ENCODE measurements around the gene CDH19.

CDH19 gene

DNA sequence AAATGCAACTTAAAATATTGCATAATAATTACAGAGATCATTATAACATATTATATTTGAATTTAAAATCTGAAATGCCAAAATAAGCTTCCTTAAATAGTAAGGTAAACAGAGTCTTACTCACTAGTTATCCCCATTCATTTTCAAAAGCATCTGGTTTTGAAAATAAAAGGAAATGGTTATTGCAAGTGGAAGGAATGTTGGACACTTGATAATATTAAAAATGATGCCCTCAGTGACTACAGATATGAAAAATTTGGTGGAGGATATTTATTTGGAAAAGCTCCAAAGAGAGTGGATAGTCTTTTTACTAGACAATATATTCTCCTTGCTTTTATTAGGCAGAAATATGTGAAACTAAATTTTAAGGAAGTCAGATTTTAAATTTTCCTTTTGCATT, 39.7 kb downstream of the CDH19 start:
- Histone ChIP-seq H3K9ac (ENCODE audit: low read length) (no peak overlapping the region), H3K4me2 (ENCODE audit: low read depth, low read length, poor library complexity, severe bottlenecking) (no peak overlapping the region), H4K20me1 (ENCODE audit: low read depth, low read length) (no peaks in the 10 kb centered on the region), H3K9me2 (replicated peaks; ENCODE audit: insufficient read depth, low read length) (no peaks in the 10 kb centered on the region), H3K36me3 (ENCODE audit: low read length) (no peaks in the 10 kb centered on the region), H3K27me3 (ENCODE audit: low read length) (no peaks in the 10 kb centered on the region), H3K79me2 (ENCODE audit: insufficient read depth, low read length) (no peaks in the 10 kb centered on the region), H3K9me3 (ENCODE audit: insufficient read depth, low read length) (no peaks in the 10 kb centered on the region), H3F3A (ENCODE audit: insufficient read depth) (no peaks in the 10 kb centered on the region), H3K4me3 (ENCODE audit: insufficient read depth, low read length, poor library complexity, severe bottlenecking) (no peak overlapping the region), H3K27ac (ENCODE audit: low read depth, low read length) (no peak overlapping the region), H2AFZ (ENCODE audit: low read depth, low read length, severe bottlenecking) (no peak overlapping the region)
- TF ChIP-seq EZH2phosphoT487 (conservative IDR thresholded peaks at IDR 0.05; ENCODE audit: low read length) (no peak), CTCF (IDR thresholded peaks at IDR 0.05; ENCODE audit: insufficient read depth, low read length, poor library complexity, severe bottlenecking) (no peak)

- no peaks in the 10 kb centered on the region for H3K27me3 ChIP-seq (ENCODE audit: low read length)
- no peak overlapping the region for H3K4me2 ChIP-seq (ENCODE audit: low read depth, low read length, poor library complexity, severe bottlenecking)
- H3F3A ChIP-seq (ENCODE audit: insufficient read depth): no peaks in the 10 kb centered on the region
- TF ChIP-seq EZH2phosphoT487 (conservative IDR thresholded peaks at IDR 0.05; ENCODE audit: low read length) (no peak), CTCF (IDR thresholded peaks at IDR 0.05; ENCODE audit: insufficient read depth, low read length, poor library complexity, severe bottlenecking) (no peak)
- H3K9me2 ChIP-seq (replicated peaks; ENCODE audit: insufficient read depth, low read length): no peaks in the 10 kb centered on the region
- no peak overlapping the region for H3K27ac ChIP-seq (ENCODE audit: low read depth, low read length)
- H3K9ac ChIP-seq (ENCODE audit: low read length): no peak overlapping the region
- no peaks in the 10 kb centered on the region for H4K20me1 ChIP-seq (ENCODE audit: low read depth, low read length)
- no peaks in the 10 kb centered on the region for H3K36me3 ChIP-seq (ENCODE audit: low read length)
- no peaks in the 10 kb centered on the region for H3K9me3 ChIP-seq (ENCODE audit: insufficient read depth, low read length)
- H3K4me3 ChIP-seq (ENCODE audit: insufficient read depth, low read length, poor library complexity, severe bottlenecking): no peak overlapping the region
- no peaks in the 10 kb centered on the region for H3K79me2 ChIP-seq (ENCODE audit: insufficient read depth, low read length)
- H2AFZ ChIP-seq (ENCODE audit: low read depth, low read length, severe bottlenecking): no peak overlapping the region
These were observed 41.6 kb downstream of the CDH19 start for GRCh38 chr18:66562279-66562678.

- TF ChIP-seq CTCF (IDR thresholded peaks at IDR 0.05; ENCODE audit: insufficient read depth, low read length, poor library complexity, severe bottlenecking): no peak
- no peak for TF ChIP-seq EZH2phosphoT487 (conservative IDR thresholded peaks at IDR 0.05; ENCODE audit: low read length)
- no peak overlapping the region for H3K9ac ChIP-seq (ENCODE audit: low read length)
- no peaks in the 10 kb centered on the region for H3K27me3 ChIP-seq (ENCODE audit: low read length)
- H3K4me2 ChIP-seq (ENCODE audit: low read depth, low read length, poor library complexity, severe bottlenecking): no peak overlapping the region
- no peaks in the 10 kb centered on the region for H4K20me1 ChIP-seq (ENCODE audit: low read depth, low read length)
- no peaks in the 10 kb centered on the region for H3K79me2 ChIP-seq (ENCODE audit: insufficient read depth, low read length)
- no peaks in the 10 kb centered on the region for H3F3A ChIP-seq (ENCODE audit: insufficient read depth)
- no peaks in the 10 kb centered on the region for H3K36me3 ChIP-seq (ENCODE audit: low read length)
- no peak overlapping the region for H2AFZ ChIP-seq (ENCODE audit: low read depth, low read length, severe bottlenecking)
- no peak overlapping the region for H3K4me3 ChIP-seq (ENCODE audit: insufficient read depth, low read length, poor library complexity, severe bottlenecking)
- no peaks in the 10 kb centered on the region for H3K9me2 ChIP-seq (replicated peaks; ENCODE audit: insufficient read depth, low read length)
- no peaks in the 10 kb centered on the region for H3K9me3 ChIP-seq (ENCODE audit: insufficient read depth, low read length)
- H3K27ac ChIP-seq (ENCODE audit: low read depth, low read length): no peak overlapping the region
These were observed 43.8 kb downstream of the CDH19 start for GRCh38 chr18:66560094-66560493.

GRCh38 chr18:66558773-66559172, 45.1 kb downstream of the CDH19 start:
- Histone ChIP-seq H3K79me2 (ENCODE audit: insufficient read depth, low read length) (no peaks in the 10 kb centered on the region), H3K27me3 (ENCODE audit: low read length) (no peaks in the 10 kb centered on the region), H4K20me1 (ENCODE audit: low read depth, low read length) (no peaks in the 10 kb centered on the region), H3K36me3 (ENCODE audit: low read length) (no peaks in the 10 kb centered on the region), H3F3A (ENCODE audit: insufficient read depth) (no peaks in the 10 kb centered on the region), H3K9me2 (replicated peaks; ENCODE audit: insufficient read depth, low read length) (no peaks in the 10 kb centered on the region), H3K9me3 (ENCODE audit: insufficient read depth, low read length) (no peaks in the 10 kb centered on the region), H3K9ac (ENCODE audit: low read length) (no peak overlapping the region), H3K4me3 (ENCODE audit: insufficient read depth, low read length, poor library complexity, severe bottlenecking) (no peak overlapping the region), H3K27ac (ENCODE audit: low read depth, low read length) (no peak overlapping the region), H2AFZ (ENCODE audit: low read depth, low read length, severe bottlenecking) (no peak overlapping the region), H3K4me2 (ENCODE audit: low read depth, low read length, poor library complexity, severe bottlenecking) (no peak overlapping the region)
- TF ChIP-seq EZH2phosphoT487 (conservative IDR thresholded peaks at IDR 0.05; ENCODE audit: low read length) (no peak), CTCF (IDR thresholded peaks at IDR 0.05; ENCODE audit: insufficient read depth, low read length, poor library complexity, severe bottlenecking) (no peak)

All from SU-DHL-6 (cell line).